ENCODE measurements around the gene COL23A1.

The COL23A1 gene

DNA sequence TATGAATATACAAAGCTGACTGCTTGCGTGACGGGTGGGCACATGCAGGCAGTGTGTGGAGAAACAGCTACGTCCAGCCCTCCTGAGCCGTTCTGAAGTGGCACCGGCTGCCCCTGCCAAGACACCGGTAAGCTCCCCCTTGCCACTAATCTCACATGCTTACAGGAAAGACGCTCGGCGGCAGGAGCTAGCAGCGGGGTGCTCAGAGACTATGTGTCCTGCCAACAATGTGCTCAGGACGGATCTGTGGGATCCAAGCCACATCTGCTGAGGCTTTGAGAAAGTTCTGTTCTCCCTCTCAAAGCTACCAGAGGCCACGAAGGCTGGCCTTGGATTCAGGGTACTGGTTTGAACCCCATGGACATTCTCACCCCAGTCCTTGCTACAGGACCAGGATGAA lies 200.4 kb downstream of the COL23A1 start:
- Mint-ChIP-seq H3K4me3 (no peak overlapping the region), H3K27me3 (ENCODE audit: low read depth, poor library complexity) (peaks cover 7% of the 10 kb centered on the region), H3K4me1 (peaks cover 50% of the 10 kb centered on the region), H3K36me3 (ENCODE audit: low read depth) (no peaks in the 10 kb centered on the region), H3K27ac (no peak overlapping the region), H3K9me3 (no peaks in the 10 kb centered on the region)
- TF ChIP-seq, protein P1, sequence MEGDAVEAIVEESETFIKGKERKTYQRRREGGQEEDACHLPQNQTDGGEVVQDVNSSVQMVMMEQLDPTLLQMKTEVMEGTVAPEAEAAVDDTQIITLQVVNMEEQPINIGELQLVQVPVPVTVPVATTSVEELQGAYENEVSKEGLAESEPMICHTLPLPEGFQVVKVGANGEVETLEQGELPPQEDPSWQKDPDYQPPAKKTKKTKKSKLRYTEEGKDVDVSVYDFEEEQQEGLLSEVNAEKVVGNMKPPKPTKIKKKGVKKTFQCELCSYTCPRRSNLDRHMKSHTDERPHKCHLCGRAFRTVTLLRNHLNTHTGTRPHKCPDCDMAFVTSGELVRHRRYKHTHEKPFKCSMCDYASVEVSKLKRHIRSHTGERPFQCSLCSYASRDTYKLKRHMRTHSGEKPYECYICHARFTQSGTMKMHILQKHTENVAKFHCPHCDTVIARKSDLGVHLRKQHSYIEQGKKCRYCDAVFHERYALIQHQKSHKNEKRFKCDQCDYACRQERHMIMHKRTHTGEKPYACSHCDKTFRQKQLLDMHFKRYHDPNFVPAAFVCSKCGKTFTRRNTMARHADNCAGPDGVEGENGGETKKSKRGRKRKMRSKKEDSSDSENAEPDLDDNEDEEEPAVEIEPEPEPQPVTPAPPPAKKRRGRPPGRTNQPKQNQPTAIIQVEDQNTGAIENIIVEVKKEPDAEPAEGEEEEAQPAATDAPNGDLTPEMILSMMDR (IDR thresholded peaks at IDR 0.05): no peak
- DNase-seq: no peak

DNA sequence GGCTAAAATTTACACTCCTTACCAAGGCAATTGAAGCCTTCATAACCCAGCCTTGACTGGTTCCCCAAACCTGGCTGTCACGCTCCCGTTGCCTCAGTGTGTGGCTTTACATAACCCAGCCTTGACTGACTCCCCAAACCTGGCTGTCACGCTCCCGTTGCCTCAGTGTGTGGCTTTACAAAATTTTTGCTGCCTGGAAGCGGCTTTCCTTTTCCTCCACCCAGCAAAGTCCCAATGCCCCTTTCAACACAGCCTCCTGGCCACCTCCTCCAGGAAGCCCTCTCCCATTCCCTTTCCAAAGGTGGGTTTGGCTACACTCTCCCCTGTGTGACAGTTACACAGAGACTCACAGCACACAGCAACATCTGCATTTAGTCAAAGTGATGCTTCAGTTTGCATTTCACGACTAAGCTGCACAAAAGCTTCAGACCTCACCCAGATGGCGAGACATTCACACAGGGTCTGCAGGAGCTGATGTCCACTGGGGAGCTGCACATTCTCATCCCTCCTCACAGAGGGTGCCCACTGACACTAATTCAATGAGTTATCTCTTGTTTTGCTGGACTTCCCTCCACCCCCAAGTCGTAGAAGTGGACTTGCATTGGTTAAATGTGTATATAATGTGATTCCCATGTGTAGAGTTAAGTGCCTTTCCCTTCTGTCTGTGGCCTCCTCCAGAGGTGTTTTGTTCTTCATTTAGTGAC lies 201.0 kb downstream of the COL23A1 start:
- TF ChIP-seq, protein P1 (IDR thresholded peaks at IDR 0.05): no peak
- H3K4me1 Mint-ChIP-seq: peaks cover 55% of the 10 kb centered on the region
- H3K9me3 Mint-ChIP-seq: no peaks in the 10 kb centered on the region
- peaks cover 10% of the 10 kb centered on the region for H3K27me3 Mint-ChIP-seq (ENCODE audit: low read depth, poor library complexity)
- no peaks in the 10 kb centered on the region for H3K36me3 Mint-ChIP-seq (ENCODE audit: low read depth)
- DNase-seq: no peak
- H3K4me3 Mint-ChIP-seq: no peak overlapping the region
- H3K27ac Mint-ChIP-seq: no peak overlapping the region

DNA sequence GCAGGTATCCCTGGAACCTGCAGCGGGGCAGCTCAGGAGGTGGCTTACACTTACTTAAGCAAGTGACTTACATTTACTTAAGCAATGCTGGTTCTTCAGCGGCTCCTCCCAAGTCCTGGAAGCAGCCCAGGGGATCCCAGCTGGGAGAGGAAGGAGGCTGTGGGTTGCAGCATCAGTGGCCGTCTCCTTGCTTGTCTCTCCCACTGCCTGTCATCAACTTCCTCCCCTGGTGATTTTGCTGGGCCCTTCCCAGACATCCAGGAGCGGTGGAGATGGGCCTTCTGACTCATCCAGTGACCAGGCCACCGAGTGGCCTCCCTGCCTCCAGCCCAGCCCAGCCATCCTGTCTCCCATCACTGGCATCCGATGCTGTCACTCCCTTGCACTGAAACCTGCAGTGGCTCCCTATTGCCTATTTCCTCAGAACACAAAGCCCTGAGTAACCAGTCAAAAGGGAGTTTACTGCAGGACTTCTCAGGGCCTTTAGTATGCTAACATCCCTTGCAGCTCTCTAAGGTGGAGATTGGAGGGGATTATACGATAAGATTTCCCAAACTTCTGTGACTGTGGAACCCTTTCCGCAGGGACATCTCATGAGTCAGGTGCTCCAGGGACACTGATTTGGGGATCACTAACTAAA lies 201.7 kb downstream of the COL23A1 start:
- Mint-ChIP-seq H3K4me3 (no peak overlapping the region), H3K36me3 (ENCODE audit: low read depth) (no peaks in the 10 kb centered on the region), H3K27me3 (ENCODE audit: low read depth, poor library complexity) (peaks cover 10% of the 10 kb centered on the region), H3K9me3 (no peaks in the 10 kb centered on the region), H3K4me1 (peaks cover 60% of the 10 kb centered on the region), H3K27ac (no peak overlapping the region)
- TF ChIP-seq, protein P1 (IDR thresholded peaks at IDR 0.05): no peak
- DNase-seq: no peak

DNA sequence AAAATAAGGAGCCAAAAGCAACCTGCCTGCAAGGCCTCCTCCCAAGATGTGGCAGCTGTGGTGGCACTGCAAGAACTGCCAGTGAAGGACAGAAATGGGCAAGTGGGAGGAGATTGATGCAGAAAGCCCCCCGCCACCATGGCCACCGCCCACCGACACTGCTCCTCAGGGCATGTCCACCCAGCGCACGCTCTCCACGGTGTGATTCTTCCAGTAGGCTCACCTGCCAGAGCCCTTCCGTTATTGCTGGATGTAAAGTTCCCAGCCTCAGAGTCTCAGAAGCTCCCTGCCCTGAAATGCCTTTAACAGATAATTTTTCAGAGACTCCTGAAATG lies 202.4 kb downstream of the COL23A1 start:
- Mint-ChIP-seq H3K9me3 (no peaks in the 10 kb centered on the region), H3K4me1 (peaks cover 61% of the 10 kb centered on the region), H3K36me3 (ENCODE audit: low read depth) (no peaks in the 10 kb centered on the region), H3K27ac (peak overlapping the region; percentile 34), H3K27me3 (ENCODE audit: low read depth, poor library complexity) (peaks cover 14% of the 10 kb centered on the region), H3K4me3 (no peak overlapping the region)
- DNase-seq: no peak
- TF ChIP-seq, protein P1 (IDR thresholded peaks at IDR 0.05): no peak

DNA sequence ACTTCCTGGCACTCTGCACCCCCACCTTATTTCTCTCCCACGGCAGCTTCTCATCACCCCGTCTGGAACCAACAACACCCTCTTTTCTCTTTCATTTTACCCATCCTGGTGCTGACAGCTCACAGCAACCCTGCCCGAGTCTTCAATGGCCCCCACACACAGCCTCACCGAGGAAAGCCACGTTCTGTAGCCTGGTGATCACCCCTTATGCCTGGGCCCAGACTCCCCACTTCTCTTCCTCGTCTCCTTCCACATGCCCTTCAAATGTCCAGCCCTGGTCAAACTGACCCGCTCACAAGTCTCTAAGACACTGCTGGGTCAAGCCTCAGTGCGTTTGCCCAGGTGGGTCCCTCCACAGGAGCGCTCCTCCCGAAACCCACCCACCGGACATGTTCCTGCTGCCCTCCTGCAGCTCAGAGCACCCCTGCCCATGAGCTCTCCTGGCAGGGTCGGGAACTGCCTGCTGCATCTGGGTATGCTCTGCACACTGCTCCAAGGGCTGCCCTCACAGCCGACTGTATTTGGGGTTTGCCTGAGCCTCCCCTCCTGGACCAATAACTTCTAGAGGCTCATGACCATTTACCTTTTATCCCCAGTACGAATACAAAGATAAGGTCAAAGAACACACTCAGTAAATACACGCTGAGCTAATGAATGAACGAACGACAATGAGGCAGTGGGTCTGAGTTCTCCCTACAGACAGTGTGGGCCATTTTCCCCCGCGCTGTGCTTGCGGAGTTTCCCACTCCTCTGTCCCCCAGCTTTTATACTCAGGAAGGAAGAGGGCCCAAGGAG lies 202.9 kb downstream of the COL23A1 start:
- peaks cover 66% of the 10 kb centered on the region for H3K4me1 Mint-ChIP-seq

More for the DNA sequence above, 202.9 kb downstream of the COL23A1 start:
- Mint-ChIP-seq H3K36me3 (ENCODE audit: low read depth) (no peaks in the 10 kb centered on the region), H3K4me3 (no peak overlapping the region), H3K27me3 (ENCODE audit: low read depth, poor library complexity) (peaks cover 14% of the 10 kb centered on the region), H3K9me3 (no peaks in the 10 kb centered on the region), H3K27ac (peak overlapping the region; percentile 34)
- DNase-seq: no peak
- TF ChIP-seq, protein P1 (IDR thresholded peaks at IDR 0.05): no peak

All from nephron progenitor cell (in vitro differentiated cells).